ENCODE measurements around the gene SOX9. TPM values are rescaled to one million over a fixed set of nuclear protein-coding genes. Genes with fewer than 3 reads are reported as not detected.
A peak's percentile ranks its signal among the peaks of the same experiment; 100 is the strongest.

SOX9 gene
- total RNA-seq, 1 donor from 2014 or later, result 36.8 TPM

DNA sequence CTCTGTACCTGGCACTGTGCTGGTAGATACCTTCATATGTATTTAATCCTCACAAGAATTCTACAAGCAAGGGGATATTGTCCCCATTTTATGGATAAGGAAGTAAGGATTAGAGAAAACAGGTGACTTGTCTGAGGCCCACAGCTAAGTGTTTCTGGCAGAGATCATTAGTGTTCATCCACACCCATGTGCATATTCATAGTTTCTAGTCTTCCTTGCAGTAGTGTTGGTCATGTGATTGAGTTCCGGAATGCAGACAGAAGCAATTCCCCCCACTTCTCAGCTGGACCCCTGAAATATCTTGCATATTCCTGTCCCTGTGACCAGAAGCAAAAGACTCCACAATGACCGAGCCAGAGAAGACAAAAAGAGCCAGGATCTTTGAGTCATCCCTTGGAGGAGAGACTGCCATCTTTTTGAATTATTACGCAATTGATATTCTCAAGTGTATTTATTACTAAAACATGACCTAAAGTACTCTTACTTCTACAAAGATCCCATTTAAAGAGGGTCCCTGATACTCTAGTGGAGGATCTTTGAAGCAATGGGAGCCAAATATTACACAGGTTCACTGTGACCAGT, 43.4 kb downstream of the SOX9 start:
- Mint-ChIP-seq H3K36me3 (ENCODE audit: low read depth) (peaks cover 2% of the 10 kb centered on the region), H3K27ac (ENCODE audit: unreplicated experiment) (no peak overlapping the region), H3K9me3 (peaks cover 5% of the 10 kb centered on the region)

DNA sequence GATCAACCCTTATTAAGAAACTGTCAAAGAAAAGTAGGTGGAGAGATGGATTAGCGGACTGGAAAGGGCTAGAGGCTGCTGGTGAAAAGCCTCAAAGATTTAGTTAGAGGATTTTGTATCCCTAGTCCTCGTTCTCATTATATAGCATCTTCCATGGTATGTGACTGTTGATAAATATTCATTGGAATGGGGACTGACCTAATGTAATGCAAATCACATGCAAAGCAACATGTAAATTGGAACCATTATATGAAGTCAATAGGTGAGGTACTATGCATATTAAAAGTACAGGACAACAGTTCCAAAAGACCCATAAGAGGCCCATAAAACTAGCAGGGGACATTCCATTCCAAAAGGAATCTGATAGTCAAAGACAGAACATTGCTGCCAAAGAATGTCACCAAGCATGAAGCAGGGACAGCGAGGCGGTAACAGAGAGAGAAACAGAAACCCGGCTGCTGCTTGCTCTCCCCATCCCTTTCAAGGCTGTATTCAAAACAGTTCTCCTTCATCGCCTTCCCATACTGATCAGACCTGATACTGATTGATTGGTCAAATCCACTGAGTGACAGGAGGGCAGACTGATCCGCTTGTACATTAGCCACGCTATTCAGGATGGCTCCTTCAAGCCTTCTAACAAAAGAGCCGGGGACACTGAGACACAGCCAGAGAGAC, 44.5 kb downstream of the SOX9 start:
- TF ChIP-seq, protein P1, sequence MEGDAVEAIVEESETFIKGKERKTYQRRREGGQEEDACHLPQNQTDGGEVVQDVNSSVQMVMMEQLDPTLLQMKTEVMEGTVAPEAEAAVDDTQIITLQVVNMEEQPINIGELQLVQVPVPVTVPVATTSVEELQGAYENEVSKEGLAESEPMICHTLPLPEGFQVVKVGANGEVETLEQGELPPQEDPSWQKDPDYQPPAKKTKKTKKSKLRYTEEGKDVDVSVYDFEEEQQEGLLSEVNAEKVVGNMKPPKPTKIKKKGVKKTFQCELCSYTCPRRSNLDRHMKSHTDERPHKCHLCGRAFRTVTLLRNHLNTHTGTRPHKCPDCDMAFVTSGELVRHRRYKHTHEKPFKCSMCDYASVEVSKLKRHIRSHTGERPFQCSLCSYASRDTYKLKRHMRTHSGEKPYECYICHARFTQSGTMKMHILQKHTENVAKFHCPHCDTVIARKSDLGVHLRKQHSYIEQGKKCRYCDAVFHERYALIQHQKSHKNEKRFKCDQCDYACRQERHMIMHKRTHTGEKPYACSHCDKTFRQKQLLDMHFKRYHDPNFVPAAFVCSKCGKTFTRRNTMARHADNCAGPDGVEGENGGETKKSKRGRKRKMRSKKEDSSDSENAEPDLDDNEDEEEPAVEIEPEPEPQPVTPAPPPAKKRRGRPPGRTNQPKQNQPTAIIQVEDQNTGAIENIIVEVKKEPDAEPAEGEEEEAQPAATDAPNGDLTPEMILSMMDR (conservative IDR thresholded peaks at IDR 0.05), result no peak
- Mint-ChIP-seq H3K4me3 (no peak overlapping the region), H3K36me3 (ENCODE audit: low read depth) (peaks cover 2% of the 10 kb centered on the region), H3K4me1 (peaks cover 17% of the 10 kb centered on the region), H3K27ac (ENCODE audit: unreplicated experiment) (no peak overlapping the region), H3K27me3 (ENCODE audit: low read depth) (no peaks in the 10 kb centered on the region), H3K9me3 (peaks cover 2% of the 10 kb centered on the region)
- DNase-seq (ENCODE audit: low read depth, low spot score), result no peak

More for the DNA sequence above, 43.4 kb downstream of the SOX9 start:
- Mint-ChIP-seq H3K4me1 (peaks cover 20% of the 10 kb centered on the region), H3K27me3 (ENCODE audit: low read depth) (no peaks in the 10 kb centered on the region), H3K4me3 (no peak overlapping the region)
- DNase-seq (ENCODE audit: low read depth, low spot score), result no peak
- TF ChIP-seq, protein P1 (conservative IDR thresholded peaks at IDR 0.05), result no peak

DNA sequence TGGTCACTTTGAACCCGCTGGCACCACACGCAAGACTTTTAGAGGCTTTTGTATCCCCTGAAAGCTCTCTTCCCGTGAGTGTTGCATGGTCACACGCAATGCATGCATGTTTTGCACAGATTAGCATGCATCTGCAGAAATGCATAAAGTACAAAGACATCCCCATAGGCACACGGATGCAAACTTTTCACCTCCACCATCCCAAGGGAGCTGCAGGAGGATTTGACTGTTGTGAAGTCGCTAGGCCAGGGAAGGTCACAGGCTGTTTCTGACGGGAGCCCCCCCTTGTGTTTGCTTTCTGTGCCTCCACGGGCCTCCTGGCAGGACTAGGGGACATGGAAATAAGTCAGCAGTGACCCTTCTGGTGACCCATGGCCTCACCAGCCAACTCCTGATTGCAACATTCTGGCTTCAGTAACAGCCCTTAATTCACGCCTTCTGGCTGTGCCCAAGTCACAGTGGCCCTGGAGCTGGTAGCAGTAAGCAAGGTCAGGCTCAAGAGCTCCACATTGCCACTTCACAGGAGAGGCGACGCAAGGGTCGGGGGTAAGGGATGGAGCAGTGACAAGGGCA, 45.1 kb downstream of the SOX9 start:
- DNase-seq (ENCODE audit: low read depth, low spot score), result peak; percentile 4
- H3K9me3 Mint-ChIP-seq, result peaks cover under 1% of the 10 kb centered on the region

DNA sequence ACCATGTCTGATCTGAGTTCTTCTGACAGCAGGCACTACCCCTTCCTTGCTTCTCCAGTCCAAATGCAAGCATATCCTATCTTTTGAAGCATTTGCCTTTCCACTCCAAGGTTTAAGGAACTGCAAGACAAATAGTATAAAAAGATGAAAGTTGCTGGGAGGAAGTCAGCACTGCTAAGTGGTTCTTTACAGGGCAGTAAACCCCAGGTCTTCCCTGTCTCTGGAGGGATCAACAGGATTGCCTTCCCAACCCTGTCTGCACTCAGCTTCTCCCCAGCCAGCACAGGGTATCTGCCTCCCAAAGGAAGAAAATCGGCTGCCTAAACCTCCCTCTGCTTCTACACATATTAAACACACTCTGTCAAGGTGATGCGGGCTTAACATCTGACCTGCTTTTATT, 46.8 kb downstream of the SOX9 start:
- no peak for DNase-seq (ENCODE audit: low read depth, low spot score)
- TF ChIP-seq, protein P1 (conservative IDR thresholded peaks at IDR 0.05), result no peak
- peaks cover 3% of the 10 kb centered on the region for H3K27me3 Mint-ChIP-seq (ENCODE audit: low read depth)
- no peaks in the 10 kb centered on the region for H3K9me3 Mint-ChIP-seq
- H3K4me3 Mint-ChIP-seq, result no peak overlapping the region
- H3K36me3 Mint-ChIP-seq (ENCODE audit: low read depth), result no peaks in the 10 kb centered on the region
- peaks cover 17% of the 10 kb centered on the region for H3K4me1 Mint-ChIP-seq
- H3K27ac Mint-ChIP-seq (ENCODE audit: unreplicated experiment), result no peak overlapping the region

More for the DNA sequence above, 45.1 kb downstream of the SOX9 start:
- H3K4me3 Mint-ChIP-seq, result no peak overlapping the region
- no peak overlapping the region for H3K27ac Mint-ChIP-seq (ENCODE audit: unreplicated experiment)
- H3K36me3 Mint-ChIP-seq (ENCODE audit: low read depth), result peaks cover under 1% of the 10 kb centered on the region
- peaks cover 17% of the 10 kb centered on the region for H3K4me1 Mint-ChIP-seq
- no peaks in the 10 kb centered on the region for H3K27me3 Mint-ChIP-seq (ENCODE audit: low read depth)
- TF ChIP-seq, protein P1 (conservative IDR thresholded peaks at IDR 0.05), result no peak

DNA sequence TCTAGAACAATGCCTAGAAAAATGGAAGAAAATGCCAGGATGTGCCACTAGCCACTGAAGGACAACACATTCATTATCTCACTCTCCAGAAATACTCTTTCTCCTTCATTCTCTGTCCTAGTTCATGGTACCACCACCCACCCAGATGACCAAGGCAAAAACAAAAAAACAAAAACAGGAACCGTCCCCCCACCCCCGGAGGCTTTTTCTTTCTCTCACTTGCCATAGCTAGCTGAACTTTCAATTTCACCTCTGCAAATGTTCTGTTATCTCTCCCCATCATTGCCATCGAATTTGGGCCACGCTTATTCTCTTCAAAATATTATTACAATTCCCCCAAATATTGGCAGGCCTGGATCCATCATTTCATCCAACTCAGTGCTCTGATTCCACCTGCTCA, 49.0 kb downstream of the SOX9 start:
- Mint-ChIP-seq H3K27ac (ENCODE audit: unreplicated experiment) (no peak overlapping the region), H3K9me3 (no peaks in the 10 kb centered on the region), H3K36me3 (ENCODE audit: low read depth) (no peaks in the 10 kb centered on the region), H3K4me1 (peaks cover 15% of the 10 kb centered on the region), H3K4me3 (no peak overlapping the region), H3K27me3 (ENCODE audit: low read depth) (peaks cover 3% of the 10 kb centered on the region)
- TF ChIP-seq, protein P1 (conservative IDR thresholded peaks at IDR 0.05), result no peak
- DNase-seq (ENCODE audit: low read depth, low spot score), result no peak
